Urinary bladder (tissue), 4 donors: ENCODE measurements around the gene ANLN. TPM values are rescaled to one million over a fixed set of nuclear protein-coding genes. Genes with fewer than 3 reads are reported as not detected.
"Not testable (repeated sequence)": the region's sequence is repeated elsewhere in the genome, so short reads cannot be mapped to it uniquely, and the experiment has no call there.

Source experiments
- DNase-seq: peaks from one replicate; pipeline ENCODE4 v3.0.0-alpha.2; 2015; ENCODE audit errors: extremely low spot score
- H3K27ac ChIP-seq: one replicate; pipeline ENCODE4 v1.5.1; 2013; ENCODE audit warnings: low read depth, mild to moderate bottlenecking, moderate library complexity
- H3K36me3 ChIP-seq: one replicate; pipeline ENCODE4 v1.6.1; 2013; ENCODE audit warnings: mild to moderate bottlenecking, moderate library complexity; ENCODE audit not compliant: insufficient read depth
- H3K4me1 ChIP-seq: one replicate; pipeline ENCODE4 v1.6.1; 2013; ENCODE audit warnings: mild to moderate bottlenecking, moderate library complexity; ENCODE audit not compliant: insufficient read depth
- H3K4me3 ChIP-seq: one replicate; pipeline ENCODE4 v1.5.1; 2013; ENCODE audit warnings: low read depth, low read length
- WGBS: extraction: QIAGEN DNeasy Blood & Tissue Kit; methylation state at CpG from one replicate; pipeline ENCODE4 v1.1.7; 2013; 5-methylcytosine and 5-hydroxymethylcytosine counted together
- polyA plus RNA-seq: library from polyadenylated mRNA; stranded (reverse); fragments of 200-250 nt; gene quantifications from one replicate; pipeline ENCODE4 v1.2.3, GENCODE V29; 2013
- total RNA-seq: library from RNA; depleted of rRNA; stranded (reverse); fragments of >200 nt; gene quantifications from one replicate; pipeline ENCODE4 v1.2.3, GENCODE V29; 2014
- donor health status: healthy with polysubstance abuse.
- donor health status: healthy.

The ANLN gene
- total and polyA plus RNA-seq, 2 donors, result 1.4 to 66.0 TPM

- Histone ChIP-seq H3K27ac (no peak overlapping the region), H3K4me1 (no peaks in the 10 kb centered on the region), H3K4me3 (no peak overlapping the region), H3K36me3 (no peaks in the 10 kb centered on the region)
- WGBS, result 93% methylated on average over 5 of the region's 5 CpGs
- no peak for DNase-seq
Measured at GRCh38 chr7:36449685-36450084, 60.0 kb downstream of the ANLN start.

GRCh38 chr7:36453769-36454168, 64.1 kb downstream of the ANLN start:
- H3K4me3 ChIP-seq, result no peak overlapping the region
- H3K36me3 ChIP-seq, result no peaks in the 10 kb centered on the region
- H3K27ac ChIP-seq, result no peak overlapping the region
- DNase-seq, result no peak
- no peaks in the 10 kb centered on the region for H3K4me1 ChIP-seq

- Histone ChIP-seq H3K36me3 (no peaks in the 10 kb centered on the region), H3K4me3 (no peak overlapping the region), H3K4me1 (no peaks in the 10 kb centered on the region), H3K27ac (no peak overlapping the region)
- WGBS, result 90% methylated on average over 4 of the region's 4 CpGs
- no peak for DNase-seq
Measured at GRCh38 chr7:36455646-36456045, 66.0 kb downstream of the ANLN start.

GRCh38 chr7:36456138-36456537, 66.5 kb downstream of the ANLN start:
- 93% methylated on average over 3 of the region's 3 CpGs for WGBS
- H3K27ac ChIP-seq, result no peak overlapping the region
- H3K4me3 ChIP-seq, result no peak overlapping the region
- H3K36me3 ChIP-seq, result no peaks in the 10 kb centered on the region
- DNase-seq, result no peak
- no peaks in the 10 kb centered on the region for H3K4me1 ChIP-seq

GRCh38 chr7:36456548-36456947, 66.9 kb downstream of the ANLN start:
- no peaks in the 10 kb centered on the region for H3K4me1 ChIP-seq
- H3K4me3 ChIP-seq, result no peak overlapping the region
- H3K36me3 ChIP-seq, result no peaks in the 10 kb centered on the region
- H3K27ac ChIP-seq, result no peak overlapping the region
- 76% methylated on average over 2 of the region's 2 CpGs for WGBS
- DNase-seq, result no peak

GRCh38 chr7:36459236-36459960, 69.7 kb downstream of the ANLN start:
- no peak overlapping the region for H3K4me3 ChIP-seq
- H3K4me1 ChIP-seq, result no peaks in the 10 kb centered on the region
- no peaks in the 10 kb centered on the region for H3K36me3 ChIP-seq
- WGBS, result 78% methylated on average over 12 of the region's 12 CpGs
- no peak for DNase-seq
- H3K27ac ChIP-seq, result no peak overlapping the region

GRCh38 chr7:36460811-36461429, 71.3 kb downstream of the ANLN start:
- Histone ChIP-seq H3K4me1 (no peaks in the 10 kb centered on the region), H3K27ac (no peak overlapping the region), H3K4me3 (no peak overlapping the region), H3K36me3 (no peaks in the 10 kb centered on the region)
- 92% methylated on average over 8 of the region's 8 CpGs for WGBS
- DNase-seq, result no peak

- no peaks in the 10 kb centered on the region for H3K4me1 ChIP-seq
- H3K36me3 ChIP-seq, result no peaks in the 10 kb centered on the region
- no peak overlapping the region for H3K4me3 ChIP-seq
- H3K27ac ChIP-seq, result no peak overlapping the region
- DNase-seq, result no peak
- WGBS, result 92% methylated on average over 6 of the region's 6 CpGs
Measured at GRCh38 chr7:36462551-36463137, 73.0 kb downstream of the ANLN start.

GRCh38 chr7:36464271-36464670, 74.6 kb downstream of the ANLN start:
- DNase-seq, result no peak
- Histone ChIP-seq H3K36me3 (no peaks in the 10 kb centered on the region), H3K4me3 (no peak overlapping the region), H3K4me1 (no peaks in the 10 kb centered on the region), H3K27ac (no peak overlapping the region)
- WGBS, result 71% methylated on average over 3 of the region's 3 CpGs

GRCh38 chr7:36466001-36466400, 76.3 kb downstream of the ANLN start:
- not testable (repeated sequence) for H3K27ac ChIP-seq, H3K36me3 ChIP-seq, H3K4me1 ChIP-seq, DNase-seq, H3K4me3 ChIP-seq
- whole genome bisulfite sequencing, result 69% methylated on average over 5 of the region's 5 CpGs

GRCh38 chr7:36468370-36469101, 78.9 kb downstream of the ANLN start:
- Histone ChIP-seq H3K4me3 (no peak overlapping the region), H3K36me3 (no peaks in the 10 kb centered on the region), H3K4me1 (no peaks in the 10 kb centered on the region), H3K27ac (no peak overlapping the region)
- DNase-seq, result no peak
- WGBS, result 57% methylated on average over 2 of the region's 2 CpGs

GRCh38 chr7:36469236-36469635, 79.6 kb downstream of the ANLN start:
- Histone ChIP-seq H3K27ac (no peak overlapping the region), H3K4me3 (no peak overlapping the region)
- DNase-seq, result no peak

GRCh38 chr7:36472141-36472729, 82.6 kb downstream of the ANLN start:
- Histone ChIP-seq H3K27ac (no peak overlapping the region), H3K4me3 (no peak overlapping the region), H3K4me1 (no peaks in the 10 kb centered on the region), H3K36me3 (no peaks in the 10 kb centered on the region)
- no peak for DNase-seq
- WGBS, result 82% methylated on average over 3 of the region's 3 CpGs

More at GRCh38 chr7:36469236-36469635, 79.6 kb downstream of the ANLN start:
- no peaks in the 10 kb centered on the region for H3K4me1 ChIP-seq
- H3K36me3 ChIP-seq, result no peaks in the 10 kb centered on the region
